Thyroid gland (tissue), 4 donors: Measurements from ENCODE around the gene PPP3CA. TPM values are rescaled to one million over a fixed set of nuclear protein-coding genes. Genes with fewer than 3 reads are reported as not detected.

Experiments used
- DNase-seq, 2 donors: peaks; one replicate each; pipeline ENCODE4 v3.0.0-alpha.2; 2019
- H3K27ac ChIP-seq, 3 donors: fragments of 200-600 bp; sonication (generic); 1 replicate in 2 of 3; 2 replicates in 1 of 3; pipeline ENCODE4 v1.5.1; 2016 to 2019; ENCODE audit warnings: mild to moderate bottlenecking in 1 of 3, moderate library complexity in 1 of 3
- H3K27me3 ChIP-seq: fragments of 200-600 bp; sonication (generic); one replicate; pipeline ENCODE4 v1.5.1; 2019
- H3K36me3 ChIP-seq, 2 donors: fragments of 200-600 bp; sonication (generic); one replicate each; pipeline ENCODE4 v1.5.1; 2016 to 2019
- H3K4me1 ChIP-seq, 2 donors: fragments of 200-600 bp; sonication (generic); one replicate each; pipeline ENCODE4 v1.5.1; 2017 to 2019
- H3K4me3 ChIP-seq, 3 donors: fragments of 200-600 bp; sonication (generic); replicated peaks in 1 of 3; 1 replicate in 2 of 3; 2 replicates in 1 of 3; pipeline ENCODE4 v1.5.1; 2016; ENCODE audit warnings: mild to moderate bottlenecking in 1 of 3
- H3K9me3 ChIP-seq: fragments of 200-600 bp; sonication (generic); one replicate; pipeline ENCODE4 v1.5.1; 2017
- CTCF ChIP-seq, 6 experiments: fragments of 200-600 bp in 3 of 6; fragments of 450-650 bp in 3 of 6; sonication (generic) in 3 of 6; IDR thresholded peaks; one replicate each; pipeline ENCODE4 v1.5.1; 2016 to 2019; ENCODE audit warnings: antibody characterized with exemption in 6 of 6, mild to moderate bottlenecking in 2 of 6, inconsistent platforms in 1 of 6, moderate library complexity in 1 of 6
- POLR2A ChIP-seq, 2 donors: fragments of 450-650 bp; IDR thresholded peaks; one replicate each; pipeline ENCODE4 v1.6.1; 2017; ENCODE audit warnings: antibody characterized with exemption in 2 of 2, mild to moderate bottlenecking in 2 of 2, moderate library complexity in 1 of 2
- WGBS, 2 donors: methylation state at CpG; one replicate each; pipeline ENCODE4 v1.1.5; 2017; 5-methylcytosine and 5-hydroxymethylcytosine counted together
- intact Hi-C: fragments of 100-400 bp; cut with DNase I; formaldehyde crosslinking; loops from one replicate; pipeline ENCODE4 v1.15.1; 2023
- total RNA-seq, 4 donors: library from RNA; depleted of rRNA; stranded (reverse); fragments of >200 nt; gene quantifications; one replicate each; pipeline ENCODE4 v1.2.3, GENCODE V29; 2016

PPP3CA gene
- total RNA-seq, 4 donors from 2014 or later = 31.6 to 45.8 (median 34.4) TPM

DNA sequence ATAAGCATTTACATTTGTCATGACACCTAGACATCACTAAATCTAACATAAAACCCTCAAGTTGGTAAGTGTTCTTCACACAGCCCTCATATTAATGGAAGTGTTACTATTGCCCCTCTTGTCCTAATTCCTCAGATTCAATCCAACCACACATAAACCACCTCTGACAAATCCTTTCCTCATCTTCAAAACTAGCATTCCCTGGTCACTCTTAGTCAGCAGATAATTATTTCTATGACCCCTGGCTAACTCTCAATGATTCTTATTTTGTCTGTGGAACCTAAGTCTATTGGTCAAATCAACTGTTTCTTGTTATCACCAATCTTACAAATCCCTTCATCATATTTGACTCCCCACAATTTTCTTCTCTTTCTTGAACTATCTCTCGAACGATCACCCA lies 168.6 kb downstream of the PPP3CA start:
- Histone ChIP-seq H3K4me3 (no peak overlapping the region), H3K4me1 (no peaks in the 10 kb centered on the region), H3K36me3 (no peaks in the 10 kb centered on the region), H3K9me3 (no peaks in the 10 kb centered on the region), H3K27ac (no peak overlapping the region), H3K27me3 (no peaks in the 10 kb centered on the region)
- TF ChIP-seq POLR2A (IDR thresholded peaks at IDR 0.05) = no peak
- no peak for TF ChIP-seq CTCF (IDR thresholded peaks at IDR 0.05)
- no peak for DNase-seq
- intact Hi-C loops = no loop called here
- WGBS, 2 donors = 80 to 91% methylated on average over 2 of the region's 2 CpGs

DNA sequence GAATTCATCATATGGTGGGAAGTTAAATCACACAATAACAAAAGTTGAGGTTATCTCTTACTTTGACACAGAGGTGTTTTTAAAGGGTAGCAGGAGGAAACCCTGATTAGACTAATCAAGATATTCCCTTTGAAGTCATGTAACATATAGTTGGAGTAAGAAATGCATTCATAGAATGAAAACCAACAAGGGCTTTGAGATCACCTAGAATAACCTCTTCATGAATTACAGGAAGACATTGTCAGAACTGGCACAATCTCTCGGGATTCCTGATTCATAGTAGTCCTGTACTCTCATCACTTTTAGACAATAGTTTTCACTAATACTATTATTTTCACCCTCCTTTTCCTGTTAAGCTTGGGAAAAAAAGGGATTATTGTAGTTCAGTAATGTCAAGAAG lies 170.2 kb downstream of the PPP3CA start:
- H3K27ac ChIP-seq = no peak overlapping the region
- WGBS, 2 donors = 0 to 39% methylated on average over 1 of the region's 1 CpG

GRCh38 chr4:101175896-101176676 lies 171.2 kb downstream of the PPP3CA start:
- no peaks in the 10 kb centered on the region for H3K4me1 ChIP-seq
- 78 to 87% methylated on average over 6 of the region's 6 CpGs for WGBS, 2 donors
- intact Hi-C loops = no loop called here

More for the DNA sequence above, 170.2 kb downstream of the PPP3CA start:
- intact Hi-C loops = no loop called here
- TF ChIP-seq CTCF (IDR thresholded peaks at IDR 0.05) (no peak), POLR2A (IDR thresholded peaks at IDR 0.05) (no peak)
- no peaks in the 10 kb centered on the region for H3K36me3 ChIP-seq
- no peaks in the 10 kb centered on the region for H3K9me3 ChIP-seq
- H3K27me3 ChIP-seq = no peaks in the 10 kb centered on the region
- H3K4me1 ChIP-seq = no peaks in the 10 kb centered on the region
- no peak overlapping the region for H3K4me3 ChIP-seq
- no peak for DNase-seq

DNA sequence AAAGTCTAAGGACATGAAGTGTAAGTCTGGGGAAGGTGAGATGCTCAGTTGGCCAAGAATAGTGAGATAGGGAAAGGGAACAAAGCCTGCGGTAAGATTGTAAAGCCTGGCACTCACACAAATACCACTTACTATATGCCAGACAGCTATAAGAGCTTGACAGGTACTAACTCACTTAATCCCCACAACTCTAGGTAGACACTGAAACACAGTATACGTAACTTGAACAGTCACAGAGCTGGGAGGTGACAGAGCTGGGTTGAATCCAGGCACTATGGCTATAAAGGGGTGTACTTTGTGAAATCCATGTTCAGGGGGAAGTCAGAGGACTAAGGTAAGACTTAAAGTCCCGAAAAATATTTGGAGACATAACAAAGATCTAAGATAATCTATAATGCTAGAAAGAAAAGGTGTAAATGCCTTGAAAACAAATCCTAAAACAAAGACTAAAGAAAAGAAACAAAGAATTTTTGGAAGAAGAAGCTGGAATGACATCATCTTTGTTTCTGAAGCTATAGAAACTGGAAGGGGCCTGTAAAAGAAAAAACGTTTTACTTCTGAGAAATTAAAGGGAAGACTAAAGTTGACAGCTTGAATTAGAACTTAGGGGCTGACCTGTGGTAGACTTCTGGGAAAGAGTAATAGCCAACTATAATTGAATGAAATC lies 172.5 kb downstream of the PPP3CA start:
- Histone ChIP-seq H3K4me3 (no peak overlapping the region), H3K36me3 (no peaks in the 10 kb centered on the region), H3K9me3 (no peaks in the 10 kb centered on the region), H3K27me3 (no peaks in the 10 kb centered on the region), H3K27ac (no peak overlapping the region), H3K4me1 (no peaks in the 10 kb centered on the region)
- no peak for DNase-seq
- TF ChIP-seq CTCF (IDR thresholded peaks at IDR 0.05) (no peak), POLR2A (IDR thresholded peaks at IDR 0.05) (no peak)
- intact Hi-C loops = no loop called here
- WGBS, 2 donors = 88 to 91% methylated on average over 4 of the region's 4 CpGs

More at GRCh38 chr4:101175896-101176676, 171.2 kb downstream of the PPP3CA start:
- Histone ChIP-seq H3K4me3 (no peak overlapping the region), H3K27ac (no peak overlapping the region), H3K27me3 (no peaks in the 10 kb centered on the region), H3K36me3 (no peaks in the 10 kb centered on the region), H3K9me3 (no peaks in the 10 kb centered on the region)
- DNase-seq = no peak
- TF ChIP-seq CTCF (IDR thresholded peaks at IDR 0.05) (no peak), POLR2A (IDR thresholded peaks at IDR 0.05) (no peak)

DNA sequence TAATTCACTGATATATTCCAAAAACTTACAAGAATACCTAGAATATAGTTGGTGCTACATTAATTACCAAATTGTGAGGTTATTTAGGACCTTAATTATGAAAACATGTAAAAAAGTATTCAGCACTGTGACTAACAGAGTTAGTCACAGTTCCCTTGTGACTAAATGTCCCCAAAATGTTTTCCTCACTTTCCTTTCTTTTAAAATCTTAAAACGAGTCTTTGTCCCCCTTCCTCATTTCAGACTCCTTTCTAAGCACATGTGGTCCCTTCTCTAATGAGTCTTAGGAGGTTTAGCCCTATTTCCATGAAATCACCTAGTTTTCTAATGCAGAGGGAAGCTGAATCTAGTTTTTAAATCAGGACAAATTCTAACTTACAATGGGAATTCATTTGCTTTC lies 175.0 kb downstream of the PPP3CA start:
- intact Hi-C loops = no loop called here
- no peaks in the 10 kb centered on the region for H3K4me1 ChIP-seq
- H3K27me3 ChIP-seq = no peaks in the 10 kb centered on the region
- H3K4me3 ChIP-seq = no peak overlapping the region
- TF ChIP-seq CTCF (IDR thresholded peaks at IDR 0.05) (no peak), POLR2A (IDR thresholded peaks at IDR 0.05) (no peak)
- no peak for DNase-seq
- no peaks in the 10 kb centered on the region for H3K9me3 ChIP-seq
- H3K27ac ChIP-seq = no peak overlapping the region
- no peaks in the 10 kb centered on the region for H3K36me3 ChIP-seq
- WGBS, 2 donors = 62 to 74% methylated on average over 1 of the region's 1 CpG
